ENCODE measurements around the gene ESR1.
"Not testable (repeated sequence)": the region's sequence is repeated elsewhere in the genome, so short reads cannot be mapped to it uniquely, and the experiment has no call there.

ESR1 gene

DNA sequence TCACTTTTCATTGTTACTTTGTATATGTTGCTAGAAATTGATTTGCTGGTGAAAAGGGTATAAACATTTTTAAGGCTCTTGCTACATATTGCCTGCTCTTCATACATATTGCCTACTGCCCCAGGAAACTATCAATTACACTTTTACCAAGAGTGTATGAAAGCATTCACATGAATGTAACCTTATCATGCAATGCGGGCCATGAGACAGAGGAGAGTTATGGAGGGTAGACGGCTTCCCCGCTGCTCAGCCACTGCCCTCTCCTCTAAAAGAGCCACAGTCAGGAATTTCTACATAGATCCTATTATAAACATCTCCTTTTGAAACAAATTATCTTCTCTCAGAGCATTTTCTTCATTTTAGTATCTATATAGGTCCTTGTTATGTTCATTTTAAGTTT, 264.4 kb downstream of the ESR1 start:
- Histone ChIP-seq H3K9ac (no peak overlapping the region), H2AFZ (no peak overlapping the region), H3K79me2 (no peaks in the 10 kb centered on the region), H3K4me2 (ENCODE audit: low read length) (no peak overlapping the region), H3K36me3 (ENCODE audit: control insufficient read depth, insufficient read depth, low read length) (no peaks in the 10 kb centered on the region), H3K4me1 (no peaks in the 10 kb centered on the region), H3K27me3 (ENCODE audit: control insufficient read depth, insufficient read depth, low read length) (peaks cover 2% of the 10 kb centered on the region), H3K9me3 (ENCODE audit: control insufficient read depth, low read length) (peaks cover 2% of the 10 kb centered on the region), H3K4me3 (ENCODE audit: low read depth, low read length) (no peak overlapping the region), H3K27ac (no peak overlapping the region)
- TF ChIP-seq, protein P1, sequence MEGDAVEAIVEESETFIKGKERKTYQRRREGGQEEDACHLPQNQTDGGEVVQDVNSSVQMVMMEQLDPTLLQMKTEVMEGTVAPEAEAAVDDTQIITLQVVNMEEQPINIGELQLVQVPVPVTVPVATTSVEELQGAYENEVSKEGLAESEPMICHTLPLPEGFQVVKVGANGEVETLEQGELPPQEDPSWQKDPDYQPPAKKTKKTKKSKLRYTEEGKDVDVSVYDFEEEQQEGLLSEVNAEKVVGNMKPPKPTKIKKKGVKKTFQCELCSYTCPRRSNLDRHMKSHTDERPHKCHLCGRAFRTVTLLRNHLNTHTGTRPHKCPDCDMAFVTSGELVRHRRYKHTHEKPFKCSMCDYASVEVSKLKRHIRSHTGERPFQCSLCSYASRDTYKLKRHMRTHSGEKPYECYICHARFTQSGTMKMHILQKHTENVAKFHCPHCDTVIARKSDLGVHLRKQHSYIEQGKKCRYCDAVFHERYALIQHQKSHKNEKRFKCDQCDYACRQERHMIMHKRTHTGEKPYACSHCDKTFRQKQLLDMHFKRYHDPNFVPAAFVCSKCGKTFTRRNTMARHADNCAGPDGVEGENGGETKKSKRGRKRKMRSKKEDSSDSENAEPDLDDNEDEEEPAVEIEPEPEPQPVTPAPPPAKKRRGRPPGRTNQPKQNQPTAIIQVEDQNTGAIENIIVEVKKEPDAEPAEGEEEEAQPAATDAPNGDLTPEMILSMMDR (IDR thresholded peaks at IDR 0.05), result no peak

DNA sequence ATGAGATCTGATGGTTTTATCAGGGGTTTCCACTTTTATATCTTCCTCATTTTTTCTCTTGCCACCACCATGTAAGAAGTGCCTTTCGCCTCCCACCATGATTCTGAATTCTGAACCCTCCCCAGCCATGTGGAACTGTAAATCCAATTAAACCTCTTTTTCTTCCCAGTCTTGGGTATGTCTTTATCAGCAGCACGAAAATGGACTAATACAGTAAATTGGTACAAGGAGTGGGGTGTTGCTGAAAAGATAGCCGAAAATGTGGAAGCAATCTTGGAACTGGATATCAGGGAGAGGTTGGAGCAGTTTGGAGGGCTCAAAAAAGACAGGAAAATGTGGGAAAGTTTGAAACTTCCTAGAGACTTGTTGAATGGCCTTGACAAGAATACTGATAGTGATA, 268.8 kb downstream of the ESR1 start:
- not testable (repeated sequence) for H3K27ac ChIP-seq; H3K79me2 ChIP-seq; H3K4me1 ChIP-seq; H3K4me2 ChIP-seq (ENCODE audit: low read length); H3K9me3 ChIP-seq (ENCODE audit: control insufficient read depth, low read length); H2AFZ ChIP-seq; H3K27me3 ChIP-seq (ENCODE audit: control insufficient read depth, insufficient read depth, low read length); H3K36me3 ChIP-seq (ENCODE audit: control insufficient read depth, insufficient read depth, low read length); H3K4me3 ChIP-seq (ENCODE audit: low read depth, low read length); H3K9ac ChIP-seq

DNA sequence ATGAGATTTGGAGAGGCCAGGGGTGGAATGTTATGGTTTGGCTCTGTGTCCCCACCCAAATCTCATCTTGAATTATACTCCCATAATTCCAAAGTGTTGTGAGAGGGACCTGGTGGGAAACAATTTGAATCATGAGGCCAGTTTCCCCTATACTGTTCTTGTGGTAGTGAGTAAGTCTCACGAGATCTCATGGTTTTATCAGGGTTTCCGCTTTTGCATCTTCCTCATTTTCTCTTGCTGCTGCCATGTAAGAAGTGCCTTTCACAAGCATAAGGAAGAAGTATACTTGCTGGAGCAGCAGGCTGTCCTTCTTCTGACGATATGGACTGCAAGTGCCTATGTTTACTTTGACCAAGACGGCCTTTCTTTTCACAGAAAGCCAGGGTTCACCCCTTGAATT, 270.5 kb downstream of the ESR1 start:
- Histone ChIP-seq H3K9me3 (ENCODE audit: control insufficient read depth, low read length) (peaks cover 2% of the 10 kb centered on the region), H3K9ac (no peak overlapping the region), H3K27ac (no peak overlapping the region), H3K79me2 (no peaks in the 10 kb centered on the region), H3K4me3 (ENCODE audit: low read depth, low read length) (no peak overlapping the region), H3K4me1 (no peaks in the 10 kb centered on the region), H3K36me3 (ENCODE audit: control insufficient read depth, insufficient read depth, low read length) (no peaks in the 10 kb centered on the region), H2AFZ (no peak overlapping the region), H3K27me3 (ENCODE audit: control insufficient read depth, insufficient read depth, low read length) (peaks cover 2% of the 10 kb centered on the region), H3K4me2 (ENCODE audit: low read length) (no peak overlapping the region)
- TF ChIP-seq, protein P1 (IDR thresholded peaks at IDR 0.05), result no peak

DNA sequence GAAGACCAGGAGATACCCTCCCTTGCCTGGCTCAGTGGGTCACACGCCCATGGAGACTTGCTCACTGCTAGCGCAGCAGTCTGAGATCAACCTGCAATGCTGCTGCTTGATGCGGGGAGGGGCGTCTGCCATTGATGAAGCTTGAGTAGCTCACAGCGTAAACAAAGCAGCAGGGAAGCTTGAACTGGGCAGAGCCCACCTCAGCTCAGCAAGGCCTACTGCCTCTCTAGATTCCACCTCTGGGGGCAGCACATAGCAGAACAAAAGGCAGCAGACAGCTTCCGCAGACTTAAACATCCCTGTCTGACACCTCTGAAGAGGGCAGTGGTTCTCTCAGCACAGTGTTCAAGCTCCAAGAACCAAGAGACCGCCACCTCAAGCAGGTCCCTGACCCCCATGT, 271.3 kb downstream of the ESR1 start:
- Histone ChIP-seq H3K4me3 (ENCODE audit: low read depth, low read length) (no peak overlapping the region), H3K79me2 (no peaks in the 10 kb centered on the region), H3K27ac (no peak overlapping the region), H2AFZ (no peak overlapping the region), H3K9ac (no peak overlapping the region), H3K27me3 (ENCODE audit: control insufficient read depth, insufficient read depth, low read length) (peaks cover 2% of the 10 kb centered on the region), H3K4me1 (no peaks in the 10 kb centered on the region), H3K36me3 (ENCODE audit: control insufficient read depth, insufficient read depth, low read length) (no peaks in the 10 kb centered on the region), H3K4me2 (ENCODE audit: low read length) (no peak overlapping the region), H3K9me3 (ENCODE audit: control insufficient read depth, low read length) (peaks cover 2% of the 10 kb centered on the region)
- TF ChIP-seq, protein P1 (IDR thresholded peaks at IDR 0.05), result no peak

DNA sequence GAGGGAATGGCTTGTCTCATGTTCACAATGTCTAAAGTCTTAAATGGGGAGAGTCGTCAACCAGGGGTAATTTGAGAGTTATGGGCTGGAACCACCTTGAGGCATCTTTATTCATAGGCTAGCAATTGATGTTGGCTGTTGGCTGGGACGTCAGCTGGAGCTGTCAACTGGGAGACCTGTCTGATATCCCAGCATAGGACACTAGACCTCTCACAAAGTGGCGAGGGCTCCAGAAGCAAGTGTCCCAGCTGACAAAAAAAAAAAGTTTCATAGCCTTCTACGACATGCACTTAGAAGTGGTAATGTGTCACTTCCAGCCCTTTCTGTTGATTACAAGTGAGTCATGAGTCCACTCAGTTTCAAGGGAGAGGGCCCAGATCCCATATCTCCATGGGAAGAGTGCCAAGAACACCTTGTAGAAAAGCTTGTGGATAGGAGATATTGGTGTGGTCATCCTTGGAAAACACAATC, 278.0 kb downstream of the ESR1 start:
- Histone ChIP-seq H3K4me1 (no peaks in the 10 kb centered on the region), H3K9me3 (ENCODE audit: control insufficient read depth, low read length) (no peaks in the 10 kb centered on the region), H3K27me3 (ENCODE audit: control insufficient read depth, insufficient read depth, low read length) (no peaks in the 10 kb centered on the region), H2AFZ (no peak overlapping the region), H3K27ac (no peak overlapping the region), H3K4me3 (ENCODE audit: low read depth, low read length) (no peak overlapping the region), H3K79me2 (no peaks in the 10 kb centered on the region), H3K36me3 (ENCODE audit: control insufficient read depth, insufficient read depth, low read length) (no peaks in the 10 kb centered on the region), H3K9ac (no peak overlapping the region), H3K4me2 (ENCODE audit: low read length) (no peak overlapping the region)
- TF ChIP-seq, protein P1 (IDR thresholded peaks at IDR 0.05), result no peak
